Mammary epithelial cell (primary cell): ENCODE results near the gene GATA3.

Experiments
- CTCF ChIP-seq, 2 donors: IDR thresholded peaks in 1 of 2; conservative IDR thresholded peaks in 1 of 2; 2 replicates each; pipeline ENCODE4 v1.5.1; 2011 to 2012; ENCODE audit warnings: inconsistent platforms in 2 of 2, low read length in 2 of 2, mild to moderate bottlenecking in 2 of 2, control low read depth in 1 of 2, low read depth in 1 of 2; ENCODE audit not compliant: insufficient read depth in 1 of 2; ENCODE audit errors: extremely low read depth in 1 of 2
- EZH2 ChIP-seq: IDR thresholded peaks from 2 replicates; pipeline ENCODE4 v1.6.1; 2012; ENCODE audit warnings: low read length, inconsistent platforms, borderline replicate concordance

- TF ChIP-seq CTCF (conservative IDR thresholded peaks at IDR 0.05 in 1 of 2, IDR thresholded peaks at IDR 0.05 in 1 of 2; ENCODE audit: extremely low read depth in 1 of 2, insufficient read depth in 1 of 2, low read depth in 1 of 2, low read length in 2 of 2) (no peak), EZH2 (no peak)
Observed at GRCh38 chr10:8116474-8116873, 62.0 kb downstream of the GATA3 start.
